ENCODE data around the gene GBGT1. TPM values are rescaled to one million over a fixed set of nuclear protein-coding genes. Genes with fewer than 3 reads are reported as not detected.

GBGT1 gene
- total RNA-seq, 6 donors from 2014 or later: 9.1 to 71.2 (median 36.0) TPM

DNA sequence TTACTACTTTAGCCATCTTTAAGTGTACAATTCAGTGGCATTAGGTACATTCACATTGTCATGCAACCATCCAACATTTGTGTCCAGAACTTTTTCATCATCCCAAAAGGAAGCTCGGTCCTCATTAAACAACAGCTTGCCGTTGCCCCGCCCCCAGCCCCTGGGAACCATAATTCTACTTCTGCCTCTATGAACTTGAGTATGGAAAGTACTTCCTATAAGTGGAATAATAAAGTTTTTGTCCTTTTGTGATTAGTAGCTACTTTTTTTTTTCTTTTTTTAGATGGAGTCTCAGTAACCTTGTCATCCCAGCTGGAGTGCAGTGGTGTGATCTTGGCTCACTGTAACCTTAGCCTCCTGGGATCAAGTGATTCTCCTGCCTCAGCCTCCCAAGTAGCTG lies 5.0 kb downstream of the GBGT1 start:
- 89 to 94% methylated on average over 3 of the region's 3 CpGs for WGBS, 2 donors
- H3K36me3 ChIP-seq: peaks cover 0 to 5% (median 2%) of the 10 kb centered on the region in 4 donors
- no peaks in the 10 kb centered on the region for H3K27me3 ChIP-seq
- TF ChIP-seq POLR2A (IDR thresholded peaks at IDR 0.05): no peak
- TF ChIP-seq POLR2AphosphoS5 (IDR thresholded peaks at IDR 0.05): no peak
- TF ChIP-seq EP300 (IDR thresholded peaks at IDR 0.05): no peak
- TF ChIP-seq, protein P1, sequence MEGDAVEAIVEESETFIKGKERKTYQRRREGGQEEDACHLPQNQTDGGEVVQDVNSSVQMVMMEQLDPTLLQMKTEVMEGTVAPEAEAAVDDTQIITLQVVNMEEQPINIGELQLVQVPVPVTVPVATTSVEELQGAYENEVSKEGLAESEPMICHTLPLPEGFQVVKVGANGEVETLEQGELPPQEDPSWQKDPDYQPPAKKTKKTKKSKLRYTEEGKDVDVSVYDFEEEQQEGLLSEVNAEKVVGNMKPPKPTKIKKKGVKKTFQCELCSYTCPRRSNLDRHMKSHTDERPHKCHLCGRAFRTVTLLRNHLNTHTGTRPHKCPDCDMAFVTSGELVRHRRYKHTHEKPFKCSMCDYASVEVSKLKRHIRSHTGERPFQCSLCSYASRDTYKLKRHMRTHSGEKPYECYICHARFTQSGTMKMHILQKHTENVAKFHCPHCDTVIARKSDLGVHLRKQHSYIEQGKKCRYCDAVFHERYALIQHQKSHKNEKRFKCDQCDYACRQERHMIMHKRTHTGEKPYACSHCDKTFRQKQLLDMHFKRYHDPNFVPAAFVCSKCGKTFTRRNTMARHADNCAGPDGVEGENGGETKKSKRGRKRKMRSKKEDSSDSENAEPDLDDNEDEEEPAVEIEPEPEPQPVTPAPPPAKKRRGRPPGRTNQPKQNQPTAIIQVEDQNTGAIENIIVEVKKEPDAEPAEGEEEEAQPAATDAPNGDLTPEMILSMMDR (IDR thresholded peaks at IDR 0.05): no peak
- H3K4me1 ChIP-seq: peaks cover 15 to 25% (median 19%) of the 10 kb centered on the region in 4 donors
- ATAC-seq (ENCODE audit: low FRiP score in 2 of 2) (no peak), DNase-seq (no peak)
- no peak overlapping the region for H3K4me3 ChIP-seq
- H3K27ac ChIP-seq: no peak overlapping the region
- H3K9me3 ChIP-seq: no peaks in the 10 kb centered on the region

DNA sequence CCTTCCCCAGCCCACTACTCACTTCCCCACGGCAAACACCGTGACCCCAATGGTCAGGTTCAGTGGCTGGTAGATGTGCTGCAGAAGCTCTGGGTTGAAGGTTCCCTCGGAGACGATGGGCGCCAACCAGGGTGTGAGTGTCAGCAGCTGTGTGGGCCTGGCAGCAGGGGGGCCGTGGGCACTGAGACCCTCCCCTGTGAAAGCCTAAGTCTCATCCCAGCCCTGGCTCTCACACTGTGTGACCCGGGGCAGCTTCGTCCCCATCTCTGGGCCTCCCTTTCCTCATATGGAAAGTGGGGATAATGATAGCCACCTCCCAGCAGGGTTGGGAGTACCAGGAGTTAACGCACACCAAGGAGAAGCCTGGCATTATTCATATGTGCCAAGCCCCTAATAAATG lies 8.6 kb downstream of the GBGT1 start:
- no peak for TF ChIP-seq POLR2AphosphoS5 (IDR thresholded peaks at IDR 0.05)
- TF ChIP-seq, protein P1 (IDR thresholded peaks at IDR 0.05): no peak
- TF ChIP-seq EP300 (IDR thresholded peaks at IDR 0.05): no peak
- no peak for TF ChIP-seq POLR2A (IDR thresholded peaks at IDR 0.05)
- peak in 1 of 2 donors; percentile 33 for DNase-seq
- no peak overlapping the region for H3K4me3 ChIP-seq
- no peak overlapping the region for H3K27ac ChIP-seq
- peaks cover 0 to under 1% (median 0%) of the 10 kb centered on the region in 4 donors for H3K4me1 ChIP-seq
- ATAC-seq (ENCODE audit: low FRiP score in 2 of 2): no peak
- no peaks in the 10 kb centered on the region for H3K27me3 ChIP-seq
- H3K9me3 ChIP-seq: no peaks in the 10 kb centered on the region
- WGBS, 2 donors: 73 to 93% methylated on average over 4 to 9 of the region's 9 CpGs
- H3K36me3 ChIP-seq: peaks cover 0 to 5% (median 2%) of the 10 kb centered on the region in 4 donors

DNA sequence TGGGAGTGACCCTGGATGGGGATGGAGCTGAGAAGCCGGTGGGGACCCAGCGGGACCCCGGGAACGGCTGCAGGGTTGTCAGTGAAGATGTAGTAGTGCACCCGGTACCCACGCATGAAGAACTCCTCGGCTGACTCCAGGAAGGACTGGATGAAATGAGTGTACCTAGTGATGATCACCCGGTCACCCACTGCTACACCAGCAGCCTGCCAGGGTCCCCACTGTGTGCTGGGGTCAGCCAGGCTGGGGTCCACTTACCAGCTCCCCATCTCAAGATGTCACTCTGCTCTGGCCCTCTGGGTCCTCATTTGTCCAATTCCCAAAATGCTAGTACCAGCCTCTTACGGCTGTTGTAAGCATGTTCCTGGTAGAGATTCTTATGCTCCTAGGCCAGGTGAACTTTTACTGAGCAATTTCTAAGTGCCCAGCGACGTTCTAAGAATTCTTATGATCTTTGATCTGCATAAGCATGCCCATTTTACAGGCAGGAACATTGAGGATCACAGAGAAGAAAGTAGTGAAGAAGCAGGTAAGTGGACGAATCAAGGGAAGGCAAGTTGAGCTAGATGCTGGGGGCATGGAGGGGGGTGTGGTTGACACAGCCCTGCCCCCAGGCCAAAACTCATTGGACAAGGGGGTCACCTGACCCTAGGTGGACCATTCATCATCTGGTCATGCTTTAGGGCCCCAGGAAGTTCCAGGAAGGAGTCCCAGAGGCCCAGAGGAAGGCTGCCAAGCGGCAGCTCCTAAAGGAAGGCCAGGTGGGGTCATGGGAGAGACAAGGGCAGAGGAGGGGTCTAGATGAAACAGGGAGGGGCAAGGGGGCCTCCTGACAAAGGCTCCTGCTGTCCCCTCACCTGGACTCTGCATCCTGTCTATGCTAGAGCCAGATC lies 9.4 kb downstream of the GBGT1 start:
- TF ChIP-seq, protein P1 (IDR thresholded peaks at IDR 0.05): no peak
- TF ChIP-seq POLR2AphosphoS5 (IDR thresholded peaks at IDR 0.05) (no peak), EP300 (IDR thresholded peaks at IDR 0.05) (no peak), POLR2A (IDR thresholded peaks at IDR 0.05) (no peak)
- no peak for DNase-seq
- 89 to 91% methylated on average over 13 of the region's 13 CpGs for WGBS, 2 donors
- Histone ChIP-seq H3K27me3 (no peaks in the 10 kb centered on the region), H3K4me3 (no peak overlapping the region), H3K9me3 (no peaks in the 10 kb centered on the region), H3K36me3 (peaks cover 0 to 5% (median under 1%) of the 10 kb centered on the region in 4 donors), H3K4me1 (peaks cover 0 to 9% (median 4%) of the 10 kb centered on the region in 4 donors), H3K27ac (no peak overlapping the region)
- no peak for ATAC-seq (ENCODE audit: low FRiP score in 2 of 2)

DNA sequence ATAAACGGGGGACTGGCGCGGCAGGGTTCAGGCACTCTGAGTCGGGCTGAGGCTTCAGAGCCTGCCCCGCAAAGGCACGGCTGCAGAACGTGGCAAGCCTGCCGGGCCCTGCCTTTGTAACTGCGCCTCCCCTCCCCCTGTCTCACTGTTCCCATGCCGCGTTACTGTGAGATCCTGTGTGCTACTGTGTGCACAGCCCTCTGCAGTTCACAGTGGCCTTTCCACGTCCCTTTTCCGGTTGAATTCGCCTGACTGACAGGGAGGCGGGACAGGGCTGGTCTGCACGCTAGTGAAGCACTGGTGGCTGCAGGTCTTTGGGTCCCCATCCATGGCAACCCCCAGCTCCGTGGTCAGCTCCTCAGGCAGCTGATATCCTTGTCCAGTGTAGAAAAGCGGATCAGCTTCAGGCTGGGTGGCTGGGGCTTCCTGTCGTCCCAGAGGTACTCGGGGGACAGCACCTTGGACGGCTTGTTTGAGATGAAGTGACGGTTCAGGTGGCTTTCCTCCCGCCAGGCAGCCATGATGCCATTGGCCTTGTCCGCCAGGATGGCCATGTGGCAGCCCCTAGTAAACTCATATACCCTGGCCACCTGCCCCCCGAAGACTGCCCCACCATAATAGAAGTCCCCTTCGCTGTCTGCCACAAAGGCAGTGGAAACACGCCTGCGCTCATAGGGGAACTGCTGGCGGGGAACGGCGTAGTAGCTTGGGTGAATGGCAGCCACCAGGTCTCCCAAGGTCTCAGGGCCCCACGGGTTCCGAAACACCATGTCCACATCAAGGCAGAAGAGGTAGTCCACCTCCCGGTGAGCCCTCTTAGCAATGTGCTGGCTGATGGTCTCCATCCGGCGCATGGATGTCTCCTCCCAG lies 10.3 kb downstream of the GBGT1 start:
- 75 to 95% methylated on average over 16 to 30 of the region's 36 CpGs for WGBS, 2 donors

More for the DNA sequence above, 10.3 kb downstream of the GBGT1 start:
- Histone ChIP-seq H3K27me3 (no peaks in the 10 kb centered on the region), H3K9me3 (no peaks in the 10 kb centered on the region), H3K36me3 (peaks cover 0 to 5% (median 0%) of the 10 kb centered on the region in 4 donors), H3K27ac (no peak overlapping the region), H3K4me1 (peaks cover under 1 to 12% (median 5%) of the 10 kb centered on the region in 4 donors), H3K4me3 (no peak overlapping the region)
- no peak for DNase-seq
- no peak for ATAC-seq (ENCODE audit: low FRiP score in 2 of 2)
- TF ChIP-seq POLR2A (IDR thresholded peaks at IDR 0.05) (no peak), EP300 (IDR thresholded peaks at IDR 0.05) (no peak), POLR2AphosphoS5 (IDR thresholded peaks at IDR 0.05) (no peak)
- TF ChIP-seq, protein P1 (IDR thresholded peaks at IDR 0.05): no peak
